Spleen (tissue), 11 donors: ENCODE results near the gene DNASE2. TPM values are rescaled to one million over a fixed set of nuclear protein-coding genes. Genes with fewer than 3 reads are reported as not detected.

Source experiments
- DNase-seq: peaks from one replicate; pipeline ENCODE4 v3.0.0-alpha.2; 2020
- H3K27ac ChIP-seq, 8 donors: fragments of 200-600 bp; sonication (generic) in 7 of 8; 1 replicate in 4 of 8; 2 replicates in 4 of 8; pipeline versions ENCODE4 v1.5.0 to v1.8.0; 2016 to 2021; ENCODE audit warnings: inconsistent platforms in 4 of 8, mild to moderate bottlenecking in 4 of 8, moderate library complexity in 1 of 8
- H3K27me3 ChIP-seq, 7 donors: fragments of 200-600 bp; sonication (generic) in 6 of 7; replicated peaks in 1 of 7; 1 replicate in 4 of 7; 2 replicates in 3 of 7; pipeline versions ENCODE4 v1.5.0 to v1.8.0; 2016 to 2021; ENCODE audit warnings: inconsistent platforms in 3 of 7, mild to moderate bottlenecking in 1 of 7
- H3K36me3 ChIP-seq, 6 donors: fragments of 200-600 bp; sonication (generic) in 5 of 6; 1 replicate in 4 of 6; 2 replicates in 2 of 6; pipeline versions ENCODE4 v1.5.0 to v1.8.0; 2016 to 2021; ENCODE audit warnings: inconsistent platforms in 2 of 6
- H3K4me1 ChIP-seq, 6 donors: fragments of 200-600 bp; sonication (generic) in 5 of 6; 1 replicate in 3 of 6; 2 replicates in 3 of 6; pipeline versions ENCODE4 v1.5.0 to v1.8.0; 2016 to 2021; ENCODE audit warnings: inconsistent platforms in 3 of 6
- H3K4me3 ChIP-seq, 8 donors: fragments of 200-600 bp; sonication (generic) in 7 of 8; 1 replicate in 4 of 8; 2 replicates in 4 of 8; pipeline versions ENCODE4 v1.5.0 to v1.8.0; 2016 to 2021; ENCODE audit warnings: inconsistent platforms in 4 of 8, mild to moderate bottlenecking in 4 of 8, moderate library complexity in 2 of 8
- H3K9me3 ChIP-seq, 8 donors: fragments of 200-600 bp; sonication (generic) in 7 of 8; 1 replicate in 4 of 8; 2 replicates in 4 of 8; pipeline versions ENCODE4 v1.5.0 to v1.8.0; 2016 to 2021; ENCODE audit warnings: inconsistent platforms in 4 of 8
- POLR2A ChIP-seq, 3 donors: fragments of 450-650 bp; IDR thresholded peaks; one replicate each; pipeline ENCODE4 v1.5.1; 2017; ENCODE audit warnings: antibody characterized with exemption in 3 of 3, mild to moderate bottlenecking in 1 of 3
- POLR2AphosphoS5 ChIP-seq, 3 donors: sonication (generic); formaldehyde crosslinking; IDR thresholded peaks; one replicate each; pipeline ENCODE4 v1.5.1; 2017; ENCODE audit warnings: antibody characterized with exemption in 3 of 3
- WGBS, 5 donors: extraction: QIAGEN DNeasy Blood & Tissue Kit in 3 of 5; methylation state at CpG; one replicate each; pipeline versions ENCODE4 v1.1.5 to v1.1.7; 2013 to 2018; 5-methylcytosine and 5-hydroxymethylcytosine counted together
- intact Hi-C: fragments of 100-400 bp; cut with DNase I; formaldehyde crosslinking; loops from one replicate; pipeline ENCODE4 v1.15.0; 2023; ENCODE audit warnings: low total_unique reads
- polyA plus RNA-seq, 3 donors: library from polyadenylated mRNA; stranded (reverse); fragments of 200-250 nt; gene quantifications; one replicate each; pipeline ENCODE4 v1.2.1, GENCODE V29; 2013
- total RNA-seq, 7 donors: library from RNA; depleted of rRNA in 3 of 7; stranded (reverse); fragments of >200 nt in 3 of 7; fragmentation: NEBNext Ultra II Directional in 4 of 7; extraction: Animal tissue kit (Norgen Biotek cat#: 25700) in 4 of 7; gene quantifications; one replicate each; pipeline versions ENCODE4 v1.1.0 to v1.2.1, GENCODE V29; 2016 to 2021
- TF ChIP-seq, protein P1 (sequence below), 11 experiments: fragments of 200-600 bp in 7 of 11; fragments of 450-650 bp in 4 of 11; sonication (generic) in 4 of 11; IDR thresholded peaks in 8 of 11; conservative IDR thresholded peaks in 3 of 11; 1 replicate in 7 of 11; 2 replicates in 4 of 11; pipeline versions ENCODE4 v1.4.0 to v1.8.0; 2016 to 2021; ENCODE audit warnings: antibody characterized with exemption in 11 of 11, inconsistent platforms in 4 of 11, mild to moderate bottlenecking in 1 of 11
- donor health status: healthy with polysubstance abuse.
- donor health status: DM: no; HTN: no; CAD: no; lungs with moderate emphysema.
- donor health status: DM: no; HTN: no; CAD: no.
- donor health status: Bipolar disorder and iron deficiency.
- donor health status: healthy.
- donor health status: DM: no; HTN: no; CAD: no.
- donor health status: DM: yes; HTN: yes; CAD: no.

The DNASE2 gene
- total and polyA plus RNA-seq, 10 donors = 19.5 to 36.1 (median 26.3) TPM

DNA sequence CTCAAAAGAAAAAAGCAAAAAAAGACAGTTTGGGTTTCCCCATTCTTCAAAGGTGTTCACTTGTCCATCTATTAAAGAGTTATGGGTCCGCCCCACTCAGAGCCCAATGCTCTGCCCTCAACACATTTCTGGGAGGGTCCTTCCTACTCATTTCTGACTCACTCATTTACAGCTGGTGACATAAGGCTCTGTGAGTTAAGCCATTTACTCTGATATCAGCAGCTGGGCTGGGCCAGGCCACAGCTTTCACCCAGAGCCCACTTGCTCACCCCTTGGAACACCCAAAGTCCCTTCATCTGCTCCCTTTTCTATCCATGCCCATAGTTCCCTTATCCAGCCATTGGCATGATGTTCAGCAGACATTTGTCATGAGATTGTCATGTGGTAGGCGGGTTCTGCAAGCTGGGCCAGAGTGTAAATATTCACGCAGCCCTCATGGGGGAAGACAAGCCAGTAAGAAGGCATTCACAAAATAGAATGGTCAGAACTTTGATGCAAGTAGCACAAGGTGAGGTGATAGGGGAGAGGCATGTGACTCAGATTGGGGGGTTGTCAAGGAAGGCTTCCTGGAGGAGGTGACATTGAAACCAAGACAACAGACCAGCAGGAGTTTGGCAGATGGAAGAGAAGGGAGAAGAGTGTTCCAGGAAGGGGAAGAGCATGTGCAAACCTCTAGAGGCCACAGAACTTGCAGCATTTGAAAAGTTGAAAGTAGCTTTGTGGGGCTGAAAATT is 37.1 kb downstream of the DNASE2 start:
- intact Hi-C loops = no loop called here
- 70 to 94% (median 86%) methylated on average over 3 of the region's 3 CpGs for WGBS, 5 donors
- Histone ChIP-seq H3K27me3 (peaks cover 9 to 99% (median 55%) of the 10 kb centered on the region in 7 donors), H3K9me3 (peaks cover 0 to 5% (median 0%) of the 10 kb centered on the region in 8 donors), H3K4me3 (no peak overlapping the region), H3K4me1 (peaks cover 5 to 32% (median 19%) of the 10 kb centered on the region in 6 donors), H3K36me3 (no peaks in the 10 kb centered on the region), H3K27ac (no peak overlapping the region)
- TF ChIP-seq POLR2AphosphoS5 (IDR thresholded peaks at IDR 0.05) (no peak), POLR2A (IDR thresholded peaks at IDR 0.05) (no peak)
- TF ChIP-seq, protein P1, sequence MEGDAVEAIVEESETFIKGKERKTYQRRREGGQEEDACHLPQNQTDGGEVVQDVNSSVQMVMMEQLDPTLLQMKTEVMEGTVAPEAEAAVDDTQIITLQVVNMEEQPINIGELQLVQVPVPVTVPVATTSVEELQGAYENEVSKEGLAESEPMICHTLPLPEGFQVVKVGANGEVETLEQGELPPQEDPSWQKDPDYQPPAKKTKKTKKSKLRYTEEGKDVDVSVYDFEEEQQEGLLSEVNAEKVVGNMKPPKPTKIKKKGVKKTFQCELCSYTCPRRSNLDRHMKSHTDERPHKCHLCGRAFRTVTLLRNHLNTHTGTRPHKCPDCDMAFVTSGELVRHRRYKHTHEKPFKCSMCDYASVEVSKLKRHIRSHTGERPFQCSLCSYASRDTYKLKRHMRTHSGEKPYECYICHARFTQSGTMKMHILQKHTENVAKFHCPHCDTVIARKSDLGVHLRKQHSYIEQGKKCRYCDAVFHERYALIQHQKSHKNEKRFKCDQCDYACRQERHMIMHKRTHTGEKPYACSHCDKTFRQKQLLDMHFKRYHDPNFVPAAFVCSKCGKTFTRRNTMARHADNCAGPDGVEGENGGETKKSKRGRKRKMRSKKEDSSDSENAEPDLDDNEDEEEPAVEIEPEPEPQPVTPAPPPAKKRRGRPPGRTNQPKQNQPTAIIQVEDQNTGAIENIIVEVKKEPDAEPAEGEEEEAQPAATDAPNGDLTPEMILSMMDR (IDR thresholded peaks at IDR 0.05 in 8 of 11, conservative IDR thresholded peaks at IDR 0.05 in 3 of 11) = no peak
- no peak for DNase-seq

DNA sequence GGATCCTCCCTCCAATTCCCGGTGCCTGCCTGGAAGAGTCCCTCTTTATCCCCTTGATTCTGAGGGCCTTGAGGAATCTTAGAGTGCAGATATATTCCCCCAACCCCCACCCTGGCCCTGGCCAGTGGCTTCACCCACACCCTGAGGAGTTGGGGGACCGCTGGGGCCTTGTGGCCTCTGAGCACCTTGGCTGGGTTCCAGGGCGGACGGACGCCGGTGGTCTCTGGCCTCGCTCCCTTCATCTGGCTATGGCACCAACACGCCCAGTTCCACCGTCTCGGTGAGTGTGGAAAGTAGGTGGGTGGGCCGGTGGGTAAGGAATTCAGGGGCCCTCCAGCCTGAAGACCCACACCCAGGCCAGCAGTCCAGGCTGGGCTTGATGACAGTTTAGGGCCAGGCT is 37.9 kb downstream of the DNASE2 start:
- H3K9me3 ChIP-seq = peaks cover 0 to 5% (median 0%) of the 10 kb centered on the region in 8 donors
- TF ChIP-seq POLR2AphosphoS5 (IDR thresholded peaks at IDR 0.05) (no peak), POLR2A (IDR thresholded peaks at IDR 0.05) (no peak)
- TF ChIP-seq, protein P1 (IDR thresholded peaks at IDR 0.05 in 8 of 11, conservative IDR thresholded peaks at IDR 0.05 in 3 of 11) = no peak
- H3K27me3 ChIP-seq = peaks cover 9 to 100% (median 64%) of the 10 kb centered on the region in 7 donors
- no peaks in the 10 kb centered on the region for H3K36me3 ChIP-seq
- intact Hi-C loops = no loop called here
- WGBS, 5 donors = 79 to 97% (median 88%) methylated on average over 6 to 11 of the region's 11 CpGs
- no peak overlapping the region for H3K27ac ChIP-seq
- H3K4me1 ChIP-seq = peaks cover 5 to 41% (median 27%) of the 10 kb centered on the region in 6 donors
- no peak overlapping the region for H3K4me3 ChIP-seq
- no peak for DNase-seq

DNA sequence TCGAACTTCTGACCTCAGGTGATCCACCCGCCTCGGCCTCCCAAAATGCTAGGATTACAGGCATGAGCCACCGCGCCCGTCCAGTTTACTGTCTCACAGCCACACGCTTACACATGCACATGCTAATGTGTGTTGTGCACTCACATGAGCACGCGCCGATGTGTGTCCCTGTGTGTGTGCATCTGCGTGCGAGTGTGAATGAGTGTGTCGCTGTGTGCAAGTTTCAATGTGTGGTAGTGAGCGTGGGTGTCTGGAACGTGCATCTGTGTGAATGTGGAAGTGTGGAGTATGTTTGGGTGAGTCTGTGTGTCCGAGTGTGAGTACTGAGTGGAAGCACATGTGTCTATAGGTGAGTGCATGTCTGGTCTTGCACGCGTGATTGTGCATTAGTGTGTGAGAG is 38.7 kb downstream of the DNASE2 start:
- TF ChIP-seq POLR2AphosphoS5 (IDR thresholded peaks at IDR 0.05) (no peak), POLR2A (IDR thresholded peaks at IDR 0.05) (no peak)
- TF ChIP-seq, protein P1 (IDR thresholded peaks at IDR 0.05 in 8 of 11, conservative IDR thresholded peaks at IDR 0.05 in 3 of 11) = no peak
- Histone ChIP-seq H3K4me3 (no peak overlapping the region), H3K27ac (no peak overlapping the region), H3K4me1 (peaks cover 4 to 39% (median 24%) of the 10 kb centered on the region in 6 donors), H3K36me3 (no peaks in the 10 kb centered on the region), H3K9me3 (peaks cover 0 to 5% (median 0%) of the 10 kb centered on the region in 8 donors), H3K27me3 (peaks cover 9 to 100% (median 70%) of the 10 kb centered on the region in 7 donors)
- DNase-seq = no peak
- intact Hi-C loops = no loop called here
- WGBS, 5 donors = 91 to 95% (median 92%) methylated on average over 18 of the region's 18 CpGs

DNA sequence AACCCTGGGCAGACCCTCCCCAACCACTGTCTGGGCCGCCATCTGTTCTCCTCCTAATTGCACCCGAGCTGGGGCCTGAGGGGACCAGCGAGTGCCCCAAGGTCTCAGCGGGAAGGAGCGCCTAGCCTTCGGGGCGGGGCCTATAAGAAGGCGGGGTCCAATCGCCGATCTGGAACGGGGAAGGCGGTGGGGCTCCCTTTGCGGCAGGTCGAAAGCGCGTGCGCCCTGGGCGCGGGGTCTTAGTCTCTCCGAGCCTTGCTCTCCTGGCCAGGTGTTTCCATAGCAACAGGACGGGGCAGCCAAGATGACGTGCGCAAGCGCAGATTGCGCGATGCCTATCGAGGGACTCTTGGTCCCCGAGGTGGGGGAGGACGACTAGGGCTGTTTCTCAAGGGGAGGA is 40.2 kb downstream of the DNASE2 start:
- Histone ChIP-seq H3K27ac (no peak overlapping the region), H3K36me3 (no peaks in the 10 kb centered on the region), H3K4me3 (peak overlapping the region in 4 of 8 donors; percentile 2 to 53 (median 8)), H3K4me1 (peaks cover 0 to 36% (median 20%) of the 10 kb centered on the region in 6 donors), H3K27me3 (peaks cover 9 to 100% (median 84%) of the 10 kb centered on the region in 7 donors), H3K9me3 (peaks cover 0 to 5% (median 0%) of the 10 kb centered on the region in 8 donors)
- DNase-seq = no peak
- intact Hi-C loops = no loop called here
- WGBS, 5 donors = 5 to 7% (median 6%) methylated on average over 23 to 29 of the region's 29 CpGs
- no peak for TF ChIP-seq POLR2A (IDR thresholded peaks at IDR 0.05)
- TF ChIP-seq, protein P1 (IDR thresholded peaks at IDR 0.05 in 8 of 11, conservative IDR thresholded peaks at IDR 0.05 in 3 of 11) = no peak
- TF ChIP-seq POLR2AphosphoS5 (IDR thresholded peaks at IDR 0.05) = no peak
